HepG2 (cell line): ENCODE results near the gene HADH. TPM values are rescaled to one million over a fixed set of nuclear protein-coding genes. Genes with fewer than 3 reads are reported as not detected.

Source experiments
- ATAC-seq: fragments of 200-7000 bp; cut with Tn5 transposase; 3 replicates; pipeline ENCODE4 v1.9.1; 2020; ENCODE audit warnings: mild to moderate bottlenecking, moderate library complexity
- BruUV-seq: library from RNA; stranded (reverse); fragments of 400-500 nt; replicated peaks from 2 replicates; lab custom pipeline; 2021; lab: Mats Ljungman, UMichigan
- CTCF ChIA-PET: fragments of 300-600 bp; formaldehyde crosslinking; extraction: SDS; loops from one replicate; lab custom pipeline; 2021; ENCODE audit warnings: low total read pairs, inconsistent platforms, low intra/inter-chr PET ratio; lab: Yijun Ruan, JAX
- POLR2A ChIA-PET: fragments of 350-600 bp; sonication (Branson Sonifier 250); formaldehyde crosslinking; loops from one replicate; lab custom pipeline; 2020; ENCODE audit warnings: antibody characterized with exemption, inconsistent platforms; lab: Yijun Ruan, JAX
- DNase-seq: peaks from one replicate; pipeline ENCODE4 v3.0.0-alpha.2; 2015; ENCODE audit warnings: low spot score
- FAIRE-seq: peaks from 3 replicates; lab custom pipeline; 2011; peaks lifted over from hg19 to GRCh38; lab: Jason Lieb, UNC
- H2AFZ ChIP-seq: one replicate; pipeline ENCODE4 v1.6.1; 2011; ENCODE audit warnings: low read length, inconsistent platforms
- H3K27ac ChIP-seq: fragments of 300-600 bp; 3 replicates; pipeline ENCODE4 v1.8.0; 2011; ENCODE audit warnings: mixed run types, mild to moderate bottlenecking, mixed read lengths, low read length, inconsistent platforms; ENCODE audit not compliant: insufficient read depth; ENCODE audit errors: extremely low read length
- H3K27me3 ChIP-seq, 2 experiments: fragments of 200-600 bp in 1 of 2; 2 replicates in 1 of 2; 3 replicates in 1 of 2; pipeline versions ENCODE4 v1.6.0 to v1.8.0; 2011; ENCODE audit warnings: low read length in 2 of 2, mild to moderate bottlenecking in 2 of 2, moderate library complexity in 2 of 2, inconsistent platforms in 1 of 2; ENCODE audit not compliant: insufficient read depth in 2 of 2, control insufficient read depth in 1 of 2
- H3K36me3 ChIP-seq, 2 experiments: fragments of 200-600 bp in 1 of 2; replicated peaks in 1 of 2; 2 replicates in 1 of 2; 3 replicates in 1 of 2; pipeline versions ENCODE4 v1.5.1 to v1.8.0; 2011; ENCODE audit warnings: low read length in 2 of 2, inconsistent platforms in 1 of 2; ENCODE audit not compliant: insufficient read depth in 2 of 2, control insufficient read depth in 1 of 2
- H3K4me1 ChIP-seq: 2 replicates; pipeline ENCODE4 v1.5.1; 2012; ENCODE audit warnings: low read length, inconsistent platforms; ENCODE audit not compliant: insufficient read depth
- H3K4me2 ChIP-seq: 2 replicates; pipeline ENCODE4 v1.6.0; 2011; ENCODE audit warnings: low read depth, low read length, inconsistent platforms
- H3K4me3 ChIP-seq, 3 experiments: fragments of 200-600 bp in 1 of 3; sonication (generic), shearing (Covaris generic) in 1 of 3; replicated peaks in 1 of 3; 2 replicates each; pipeline ENCODE4 v1.5.1; 2011 to 2016; ENCODE audit warnings: low read length in 3 of 3, inconsistent platforms in 2 of 3, low read depth in 2 of 3, mild to moderate bottlenecking in 2 of 3, control low read depth in 1 of 3, mixed read lengths in 1 of 3; ENCODE audit not compliant: insufficient read depth in 1 of 3
- H3K79me2 ChIP-seq: one replicate; pipeline ENCODE4 v1.6.1; 2011; ENCODE audit warnings: low read length, inconsistent platforms; ENCODE audit not compliant: insufficient read depth
- H3K9ac ChIP-seq: 2 replicates; pipeline ENCODE4 v1.6.0; 2011; ENCODE audit warnings: mild to moderate bottlenecking, low read depth, low read length, inconsistent platforms; ENCODE audit not compliant: insufficient read depth
- H3K9me3 ChIP-seq: 2 replicates; pipeline ENCODE4 v1.5.1; 2012; ENCODE audit warnings: mild to moderate bottlenecking, low read length
- H4K20me1 ChIP-seq: 2 replicates; pipeline ENCODE4 v1.6.0; 2011; ENCODE audit warnings: inconsistent platforms, mild to moderate bottlenecking, low read length, moderate library complexity; ENCODE audit not compliant: insufficient read depth
- FOXA3 ChIP-seq: IDR thresholded peaks from 2 replicates; pipeline ENCODE4 v1.6.1; 2016; ENCODE audit warnings: missing genetic modification reagents, missing compliant biosample characterization
- MTA3 ChIP-seq: sonication (generic); formaldehyde crosslinking; IDR thresholded peaks from 2 replicates; pipeline ENCODE4 v1.4.0; 2020; ENCODE audit warnings: missing genetic modification reagents
- NR1H2 ChIP-seq: sonication (generic); formaldehyde crosslinking; IDR thresholded peaks from 2 replicates; pipeline ENCODE4 v1.8.1; 2022; ENCODE audit warnings: low read depth, missing genetic modification reagents, borderline replicate concordance
- U2AF2 ChIP-seq: fragments of 200-400 bp; formaldehyde crosslinking; IDR thresholded peaks from 2 replicates; pipeline ENCODE4 v1.6.1; 2017; ENCODE audit warnings: low read depth, mild to moderate bottlenecking, low read length
- XBP1 ChIP-seq: sonication (generic); formaldehyde crosslinking; IDR thresholded peaks from 2 replicates; pipeline ENCODE4 v1.5.0; 2020; ENCODE audit warnings: missing genetic modification reagents
- ZFP36L1 ChIP-seq: sonication (generic); formaldehyde crosslinking; IDR thresholded peaks from 2 replicates; pipeline ENCODE4 v1.8.0; 2022; ENCODE audit warnings: mild to moderate bottlenecking, missing genetic modification reagents, moderate library complexity
- ZNF567 ChIP-seq: sonication (generic); formaldehyde crosslinking; IDR thresholded peaks from 2 replicates; pipeline ENCODE4 v1.8.1; 2023; ENCODE audit warnings: mild to moderate bottlenecking, missing genetic modification reagents, borderline replicate concordance
- ZNF678 ChIP-seq: sonication (generic); formaldehyde crosslinking; IDR thresholded peaks from 2 replicates; pipeline ENCODE4 v1.4.0; 2020; ENCODE audit warnings: mild to moderate bottlenecking, missing genetic modification reagents
- ZSCAN20 ChIP-seq: sonication (generic); formaldehyde crosslinking; IDR thresholded peaks from 2 replicates; pipeline ENCODE4 v1.4.0; 2020; ENCODE audit warnings: missing genetic modification reagents, mild to moderate bottlenecking, borderline replicate concordance
- WGBS: methylation state at CpG from one replicate; pipeline ENCODE4 v1.1.6; 2017; ENCODE audit warnings: low lambda C conversion rate; 5-methylcytosine and 5-hydroxymethylcytosine counted together
- in situ Hi-C: cut with HindIII; loops from 2 replicates; pipeline ENCODE4 v1.10.0; 2017; ENCODE audit warnings: low pct_unique_long_range_greater_than_20kb; ENCODE audit not compliant: extremely low pct_ligation_motif_present
- intact Hi-C: fragments of 100-400 bp; cut with micrococcal nuclease; formaldehyde crosslinking; loops from one replicate; pipeline ENCODE4 v1.10.0; 2022; ENCODE audit not compliant: unreplicated experiment
- polyA plus RNA-seq, 8 experiments: library from polyadenylated mRNA; depleted of rRNA in 3 of 8; stranded (reverse) in 7 of 8; unstranded in 1 of 8; fragments of >200 nt; fragmentation: Illumina TruSeq in 4 of 8; extraction: Trizol in 4 of 8; gene quantifications; 2 replicates each; pipeline versions ENCODE4 v1.2.1 to v1.2.3, GENCODE V29; 2011 to 2016; ENCODE audit warnings: low read depth in 4 of 8, missing spikeins in 1 of 8, mixed read lengths in 1 of 8; ENCODE audit not compliant: insufficient read depth in 1 of 8
- total RNA-seq, 5 experiments: library from RNA; depleted of rRNA; stranded (reverse); fragments of >200 nt; fragmentation: Illumina TruSeq; extraction: Trizol; gene quantifications; 2 replicates each; pipeline ENCODE4 v1.2.3, GENCODE V29; 2016; ENCODE audit warnings: low read depth in 1 of 5
- TF ChIP-seq, protein P1 (sequence below): sonication (generic); formaldehyde crosslinking; IDR thresholded peaks from 2 replicates; pipeline ENCODE4 v1.5.0; 2020; ENCODE audit warnings: missing genetic modification reagents, mild to moderate bottlenecking, borderline replicate concordance
- TF ChIP-seq, protein P2 (sequence below): sonication (generic); formaldehyde crosslinking; IDR thresholded peaks from 2 replicates; pipeline ENCODE4 v1.4.0; 2020; ENCODE audit warnings: mild to moderate bottlenecking, missing genetic modification reagents

The HADH gene
- total and polyA plus RNA-seq, 2 of the 13 experiments (the other 11 are each of a cell fraction or from before 2014, with no cell fraction given): 29.6 to 33.9 TPM

DNA sequence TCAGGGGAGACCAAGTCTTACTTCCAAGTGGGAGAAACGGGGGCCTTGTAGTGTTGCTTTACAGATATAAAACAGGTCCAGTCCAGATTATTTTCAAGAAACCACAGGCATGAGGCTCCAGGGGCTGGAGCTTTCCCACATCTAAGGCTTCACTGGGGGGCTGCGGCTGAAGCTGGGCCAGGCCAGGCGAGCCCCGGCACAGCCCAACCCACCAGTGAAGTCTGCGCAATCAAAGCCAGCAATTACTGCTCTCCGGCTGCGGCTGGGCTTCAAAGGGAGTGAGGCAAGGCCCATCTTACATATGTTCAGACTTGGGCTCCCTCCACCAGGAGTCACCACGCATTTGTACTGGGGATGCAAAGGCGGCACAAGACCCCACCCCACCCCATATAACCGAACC lies 61.7 kb downstream of the HADH start:
- no peaks in the 10 kb centered on the region; a peak in 1 of 5 replicates for H3K27me3 ChIP-seq
- H3K36me3 ChIP-seq: no peaks in the 10 kb centered on the region
- in situ Hi-C loops (no loop called here), intact Hi-C loops (no loop called here)
- TF ChIP-seq ZFP36L1: no peak
- no peak for TF ChIP-seq NR1H2
- TF ChIP-seq XBP1 (CRISPR knock-in tag): no peak
- no peak for TF ChIP-seq U2AF2
- no peak for TF ChIP-seq ZSCAN20 (CRISPR knock-in tag)
- TF ChIP-seq ZNF567 (CRISPR knock-in tag): no peak
- TF ChIP-seq FOXA3 (CRISPR knock-in tag): no peak
- TF ChIP-seq ZNF678: no peak
- TF ChIP-seq, protein P1, sequence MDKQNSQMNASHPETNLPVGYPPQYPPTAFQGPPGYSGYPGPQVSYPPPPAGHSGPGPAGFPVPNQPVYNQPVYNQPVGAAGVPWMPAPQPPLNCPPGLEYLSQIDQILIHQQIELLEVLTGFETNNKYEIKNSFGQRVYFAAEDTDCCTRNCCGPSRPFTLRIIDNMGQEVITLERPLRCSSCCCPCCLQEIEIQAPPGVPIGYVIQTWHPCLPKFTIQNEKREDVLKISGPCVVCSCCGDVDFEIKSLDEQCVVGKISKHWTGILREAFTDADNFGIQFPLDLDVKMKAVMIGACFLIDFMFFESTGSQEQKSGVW (CRISPR knock-in tag): no peak
- TF ChIP-seq, protein P2, sequence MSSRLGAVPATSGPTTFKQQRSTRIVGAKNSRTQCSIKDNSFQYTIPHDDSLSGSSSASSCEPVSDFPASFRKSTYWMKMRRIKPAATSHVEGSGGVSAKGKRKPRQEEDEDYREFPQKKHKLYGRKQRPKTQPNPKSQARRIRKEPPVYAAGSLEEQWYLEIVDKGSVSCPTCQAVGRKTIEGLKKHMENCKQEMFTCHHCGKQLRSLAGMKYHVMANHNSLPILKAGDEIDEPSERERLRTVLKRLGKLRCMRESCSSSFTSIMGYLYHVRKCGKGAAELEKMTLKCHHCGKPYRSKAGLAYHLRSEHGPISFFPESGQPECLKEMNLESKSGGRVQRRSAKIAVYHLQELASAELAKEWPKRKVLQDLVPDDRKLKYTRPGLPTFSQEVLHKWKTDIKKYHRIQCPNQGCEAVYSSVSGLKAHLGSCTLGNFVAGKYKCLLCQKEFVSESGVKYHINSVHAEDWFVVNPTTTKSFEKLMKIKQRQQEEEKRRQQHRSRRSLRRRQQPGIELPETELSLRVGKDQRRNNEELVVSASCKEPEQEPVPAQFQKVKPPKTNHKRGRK (CRISPR knock-in tag): no peak
- TF ChIP-seq MTA3 (CRISPR knock-in tag): no peak
- no peaks in the 10 kb centered on the region for H3K79me2 ChIP-seq
- H2AFZ ChIP-seq: no peak overlapping the region
- FAIRE-seq: no peak
- H3K9ac ChIP-seq: no peak overlapping the region
- H3K4me3 ChIP-seq: no peak overlapping the region
- CTCF ChIA-PET: no interaction called here
- no TSS peak for BruUV-seq
- H3K4me1 ChIP-seq: no peaks in the 10 kb centered on the region
- no peak for DNase-seq
- no peak overlapping the region for H3K4me2 ChIP-seq
- H3K27ac ChIP-seq: no peak overlapping the region
- WGBS: 47% methylated on average over 3 of the region's 10 CpGs
- no peaks in the 10 kb centered on the region for H4K20me1 ChIP-seq
- POLR2A ChIA-PET: no interaction called here
- H3K9me3 ChIP-seq: no peaks in the 10 kb centered on the region
- no peak for ATAC-seq
